Body of pancreas (tissue), 4 donors: ENCODE results near the gene SLC6A1. TPM values are rescaled to one million over a fixed set of nuclear protein-coding genes. Genes with fewer than 3 reads are reported as not detected.

Experiments
- ATAC-seq: fragments of 150-250 bp; one replicate; pipeline ENCODE4 v1.9.1; 2016
- DNase-seq, 4 donors: peaks; one replicate each; pipeline ENCODE4 v3.0.0-alpha.2; 2019
- H3K27ac ChIP-seq, 4 donors: fragments of 200-600 bp; sonication (generic); 1 replicate in 3 of 4; 2 replicates in 1 of 4; pipeline versions ENCODE4 v1.5.1 to v1.6.1; 2016 to 2019; ENCODE audit warnings: mild to moderate bottlenecking in 1 of 4, mixed read lengths in 1 of 4, moderate library complexity in 1 of 4
- H3K27me3 ChIP-seq, 2 donors: fragments of 200-600 bp; sonication (generic); one replicate each; pipeline ENCODE4 v1.6.0; 2016; ENCODE audit warnings: mild to moderate bottlenecking in 1 of 2
- H3K36me3 ChIP-seq, 2 donors: fragments of 200-600 bp; sonication (generic); replicated peaks in 1 of 2; 2 replicates each; pipeline ENCODE4 v1.5.1; 2016; ENCODE audit warnings: low read depth in 2 of 2; ENCODE audit not compliant: insufficient read depth in 1 of 2
- H3K4me1 ChIP-seq: fragments of 200-600 bp; sonication (generic); one replicate; pipeline ENCODE4 v1.6.0; 2016
- H3K4me3 ChIP-seq, 2 donors: fragments of 200-600 bp; sonication (generic); 1 replicate in 1 of 2; 2 replicates in 1 of 2; pipeline ENCODE4 v1.5.1; 2016 to 2019
- H3K9me3 ChIP-seq, 3 donors: fragments of 200-600 bp; sonication (generic); 1 replicate in 2 of 3; 2 replicates in 1 of 3; pipeline ENCODE4 v1.5.1; 2016
- POLR2A ChIP-seq, 3 donors: fragments of 450-650 bp; IDR thresholded peaks; one replicate each; pipeline ENCODE4 v1.6.1; 2016; ENCODE audit warnings: antibody characterized with exemption in 3 of 3, mild to moderate bottlenecking in 2 of 3
- WGBS, 2 donors: methylation state at CpG; one replicate each; pipeline ENCODE4 v1.1.5; 2017; 5-methylcytosine and 5-hydroxymethylcytosine counted together
- intact Hi-C: fragments of 100-400 bp; cut with DNase I; formaldehyde crosslinking; loops from one replicate; pipeline ENCODE4 v1.15.1; 2023
- total RNA-seq, 2 donors: library from RNA; depleted of rRNA; stranded (reverse); fragments of >200 nt; gene quantifications; one replicate each; pipeline ENCODE4 v1.1.0, GENCODE V29; 2016
- TF ChIP-seq, protein P1 (sequence below), 7 experiments: fragments of 450-650 bp in 4 of 7; fragments of 200-600 bp in 3 of 7; sonication (generic) in 3 of 7; IDR thresholded peaks; one replicate each; pipeline ENCODE4 v1.5.1; 2016 to 2019; ENCODE audit warnings: antibody characterized with exemption in 7 of 7

Gene SLC6A1
- total RNA-seq, 2 donors from 2014 or later, result 0.26 to 0.66 TPM

DNA sequence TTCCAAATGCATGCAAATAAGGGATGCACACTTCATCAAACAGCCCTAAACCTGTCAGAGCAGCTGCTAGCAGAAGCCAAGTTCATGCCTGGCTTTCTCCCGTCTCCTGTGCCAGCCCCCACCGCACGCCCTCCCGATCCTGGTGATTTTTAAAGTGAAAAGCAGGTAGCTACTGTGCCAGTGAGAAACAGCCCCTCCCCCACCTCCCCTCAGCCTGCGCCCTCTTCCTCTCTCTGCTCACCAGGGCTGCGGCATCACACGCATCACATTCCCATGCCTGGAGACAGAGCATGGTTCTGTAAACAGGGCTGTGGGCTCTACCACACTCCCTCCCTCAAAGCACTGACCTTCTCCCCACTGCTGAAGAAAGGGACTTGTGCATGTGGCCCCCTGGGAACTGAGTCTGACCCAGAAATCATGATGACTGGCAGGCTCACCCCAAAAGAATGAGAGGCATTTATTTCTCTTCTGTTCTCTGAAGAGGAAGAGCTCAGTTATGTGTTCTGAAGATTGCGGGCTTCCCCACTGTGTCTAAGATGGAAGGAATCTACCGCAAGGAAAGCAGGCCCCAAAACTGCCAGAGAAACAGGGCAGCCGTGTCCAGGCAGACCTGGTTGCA, 14.5 kb upstream of the SLC6A1 start:
- Histone ChIP-seq H3K4me1 (no peaks in the 10 kb centered on the region), H3K9me3 (no peaks in the 10 kb centered on the region), H3K27me3 (no peaks in the 10 kb centered on the region), H3K36me3 (no peaks in the 10 kb centered on the region), H3K4me3 (no peak overlapping the region), H3K27ac (no peak overlapping the region)
- ATAC-seq (no peak), DNase-seq (no peak)
- intact Hi-C loops, result no loop called here
- no peak for TF ChIP-seq POLR2A (IDR thresholded peaks at IDR 0.05)
- TF ChIP-seq, protein P1, sequence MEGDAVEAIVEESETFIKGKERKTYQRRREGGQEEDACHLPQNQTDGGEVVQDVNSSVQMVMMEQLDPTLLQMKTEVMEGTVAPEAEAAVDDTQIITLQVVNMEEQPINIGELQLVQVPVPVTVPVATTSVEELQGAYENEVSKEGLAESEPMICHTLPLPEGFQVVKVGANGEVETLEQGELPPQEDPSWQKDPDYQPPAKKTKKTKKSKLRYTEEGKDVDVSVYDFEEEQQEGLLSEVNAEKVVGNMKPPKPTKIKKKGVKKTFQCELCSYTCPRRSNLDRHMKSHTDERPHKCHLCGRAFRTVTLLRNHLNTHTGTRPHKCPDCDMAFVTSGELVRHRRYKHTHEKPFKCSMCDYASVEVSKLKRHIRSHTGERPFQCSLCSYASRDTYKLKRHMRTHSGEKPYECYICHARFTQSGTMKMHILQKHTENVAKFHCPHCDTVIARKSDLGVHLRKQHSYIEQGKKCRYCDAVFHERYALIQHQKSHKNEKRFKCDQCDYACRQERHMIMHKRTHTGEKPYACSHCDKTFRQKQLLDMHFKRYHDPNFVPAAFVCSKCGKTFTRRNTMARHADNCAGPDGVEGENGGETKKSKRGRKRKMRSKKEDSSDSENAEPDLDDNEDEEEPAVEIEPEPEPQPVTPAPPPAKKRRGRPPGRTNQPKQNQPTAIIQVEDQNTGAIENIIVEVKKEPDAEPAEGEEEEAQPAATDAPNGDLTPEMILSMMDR (IDR thresholded peaks at IDR 0.05), result no peak
- 34 to 51% methylated on average over 10 of the region's 10 CpGs for WGBS, 2 donors

DNA sequence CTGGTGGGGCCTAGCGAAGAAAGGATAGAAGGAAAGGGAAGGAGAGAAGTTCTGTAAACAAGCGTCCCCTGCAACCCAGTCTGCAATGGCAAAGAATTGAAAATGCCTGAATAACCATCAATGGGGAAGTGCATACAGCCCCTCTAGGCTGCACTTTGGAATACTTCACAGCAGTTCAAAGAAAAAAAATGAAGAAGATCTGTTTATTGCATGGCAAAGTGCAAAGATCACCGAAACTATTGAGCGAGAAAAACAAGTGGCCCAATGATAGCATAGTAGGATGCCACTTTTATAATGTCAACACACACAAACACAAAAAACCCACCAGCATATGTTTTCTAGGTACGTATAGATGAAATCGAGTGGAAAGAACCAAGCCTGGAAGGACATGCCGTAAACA, 13.6 kb upstream of the SLC6A1 start:
- Histone ChIP-seq H3K36me3 (no peaks in the 10 kb centered on the region), H3K4me1 (peaks cover 7% of the 10 kb centered on the region), H3K9me3 (no peaks in the 10 kb centered on the region), H3K27ac (no peak overlapping the region), H3K4me3 (no peak overlapping the region), H3K27me3 (no peaks in the 10 kb centered on the region)
- no peak for ATAC-seq
- intact Hi-C loops, result no loop called here
- 90 to 93% methylated on average over 7 of the region's 7 CpGs for WGBS, 2 donors
- no peak for DNase-seq
- TF ChIP-seq POLR2A (IDR thresholded peaks at IDR 0.05), result no peak
- TF ChIP-seq, protein P1 (IDR thresholded peaks at IDR 0.05), result no peak

DNA sequence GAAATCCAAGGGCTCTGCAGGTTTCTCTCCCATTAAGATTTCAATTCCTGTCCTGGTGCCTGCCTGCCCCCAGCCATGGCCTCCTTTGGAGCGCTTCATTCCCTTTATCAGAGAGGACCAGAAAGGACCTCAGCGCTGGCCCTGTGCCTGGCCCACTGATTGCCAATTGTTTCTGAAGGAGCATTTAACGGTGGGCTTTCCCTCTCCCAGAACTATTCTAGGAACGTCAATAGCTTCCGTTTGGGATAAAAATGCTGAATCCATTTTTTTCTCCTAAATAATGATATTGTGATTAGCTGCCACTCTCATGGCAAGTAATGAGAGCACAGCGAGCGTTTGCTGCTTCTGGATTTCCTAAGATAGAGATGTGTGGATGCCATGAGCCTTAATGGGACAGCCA, 12.2 kb upstream of the SLC6A1 start:
- Histone ChIP-seq H3K27ac (no peak overlapping the region), H3K36me3 (no peaks in the 10 kb centered on the region), H3K4me1 (peaks cover 7% of the 10 kb centered on the region), H3K9me3 (no peaks in the 10 kb centered on the region), H3K27me3 (no peaks in the 10 kb centered on the region), H3K4me3 (no peak overlapping the region)
- TF ChIP-seq, protein P1 (IDR thresholded peaks at IDR 0.05), result no peak
- no peak for TF ChIP-seq POLR2A (IDR thresholded peaks at IDR 0.05)
- intact Hi-C loops, result no loop called here
- ATAC-seq (no peak), DNase-seq (no peak)
- WGBS, 2 donors, result 62 to 78% methylated on average over 7 of the region's 7 CpGs

DNA sequence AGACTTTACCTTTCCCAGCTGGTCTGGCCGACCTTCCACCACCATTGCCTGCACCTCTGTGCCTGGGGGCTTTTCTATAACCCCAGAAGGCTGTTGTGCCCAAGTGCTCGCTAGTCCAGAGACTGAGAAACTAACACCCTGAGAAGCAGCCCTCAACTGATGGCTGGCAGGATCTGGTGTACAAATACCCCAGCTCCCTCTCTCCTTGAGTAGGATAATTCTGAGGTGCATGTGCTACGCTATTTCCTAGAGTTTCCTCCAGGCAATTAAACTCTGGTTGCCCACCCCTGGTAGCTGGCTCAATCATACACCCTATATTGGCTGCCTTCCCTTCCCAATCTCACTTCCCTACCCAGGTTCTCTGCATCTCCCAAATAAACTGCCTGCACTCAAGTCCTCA, 11.5 kb upstream of the SLC6A1 start:
- no peaks in the 10 kb centered on the region for H3K27me3 ChIP-seq
- H3K9me3 ChIP-seq, result no peaks in the 10 kb centered on the region
- 53 to 55% methylated on average over 3 of the region's 3 CpGs for WGBS, 2 donors
- no peak for TF ChIP-seq POLR2A (IDR thresholded peaks at IDR 0.05)
- TF ChIP-seq, protein P1 (IDR thresholded peaks at IDR 0.05), result no peak
- peaks cover 7% of the 10 kb centered on the region for H3K4me1 ChIP-seq
- DNase-seq (no peak), ATAC-seq (no peak)
- intact Hi-C loops, result no loop called here
- H3K27ac ChIP-seq, result no peak overlapping the region
- H3K36me3 ChIP-seq, result no peaks in the 10 kb centered on the region
- H3K4me3 ChIP-seq, result no peak overlapping the region

DNA sequence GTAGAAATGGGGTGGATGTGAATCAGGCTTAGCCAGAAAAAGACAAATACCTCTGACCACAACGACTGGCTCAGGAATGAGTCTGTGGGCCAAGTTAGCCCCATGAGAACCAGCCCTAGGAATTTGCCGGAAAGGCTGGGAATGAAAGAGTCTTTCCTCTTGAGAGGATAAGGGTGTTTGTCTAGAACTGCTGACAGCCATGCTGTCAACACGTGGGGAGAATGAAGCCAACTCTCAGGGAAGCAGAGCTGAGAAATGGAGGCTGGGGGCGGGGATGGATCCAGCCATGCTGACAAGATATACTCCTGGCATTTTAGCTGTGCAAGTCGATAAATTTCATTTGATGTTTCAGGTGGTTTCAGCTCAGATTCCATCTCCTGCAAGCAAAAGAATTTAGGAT, 10.6 kb upstream of the SLC6A1 start:
- Histone ChIP-seq H3K27ac (no peak overlapping the region), H3K36me3 (no peaks in the 10 kb centered on the region), H3K27me3 (no peaks in the 10 kb centered on the region), H3K4me1 (peaks cover 7% of the 10 kb centered on the region), H3K4me3 (no peak overlapping the region), H3K9me3 (no peaks in the 10 kb centered on the region)
- intact Hi-C loops, result no loop called here
- no peak for TF ChIP-seq POLR2A (IDR thresholded peaks at IDR 0.05)
- TF ChIP-seq, protein P1 (IDR thresholded peaks at IDR 0.05), result no peak
- no peak for DNase-seq
- ATAC-seq, result no peak
- WGBS, 2 donors, result 44 to 55% methylated on average over 5 of the region's 5 CpGs
